WTC11 (cell line): ENCODE results near the gene MTSS2.

ENCODE experiments used
- AR ChIP-seq: fragments of 250-450 bp; sonication (Bioruptor Pico); IDR thresholded peaks from 2 replicates; pipeline ENCODE4 v1.9.0; 2021; ENCODE audit warnings: mild to moderate bottlenecking
- CTCF ChIP-seq: fragments of 200-600 bp; IDR thresholded peaks from 2 replicates; pipeline ENCODE4 v1.8.0; 2022; ENCODE audit warnings: antibody characterized with exemption
- FOXJ3 ChIP-seq: sonication (generic); formaldehyde crosslinking; IDR thresholded peaks from 2 replicates; pipeline ENCODE4 v1.9.0; 2021; ENCODE audit warnings: missing genetic modification reagents, mild to moderate bottlenecking, borderline replicate concordance
- FOXK1 ChIP-seq: sonication (generic); formaldehyde crosslinking; IDR thresholded peaks from 2 replicates; pipeline ENCODE4 v1.8.0; 2022; ENCODE audit warnings: mild to moderate bottlenecking, moderate library complexity, missing genetic modification reagents
- IRF2 ChIP-seq: sonication (generic); formaldehyde crosslinking; IDR thresholded peaks from 2 replicates; pipeline ENCODE4 v1.8.0; 2022; ENCODE audit warnings: low read depth, missing genetic modification reagents, borderline replicate concordance
- MAX ChIP-seq: sonication (generic); formaldehyde crosslinking; IDR thresholded peaks from 2 replicates; pipeline ENCODE4 v1.8.0; 2022; ENCODE audit warnings: mild to moderate bottlenecking, missing genetic modification reagents
- MYBL2 ChIP-seq: sonication (generic); formaldehyde crosslinking; IDR thresholded peaks from 2 replicates; pipeline ENCODE4 v1.8.1; 2023; ENCODE audit warnings: mild to moderate bottlenecking, moderate library complexity, missing genetic modification reagents
- PRRX2 ChIP-seq: fragments of 250-450 bp; sonication (Bioruptor Pico); IDR thresholded peaks from 2 replicates; pipeline ENCODE4 v1.8.0; 2021; ENCODE audit warnings: mild to moderate bottlenecking
- SMAD3 ChIP-seq: sonication (generic); formaldehyde crosslinking; IDR thresholded peaks from 2 replicates; pipeline ENCODE4 v1.8.0; 2022; ENCODE audit warnings: missing genetic modification reagents, mild to moderate bottlenecking, borderline replicate concordance
- TCF7 ChIP-seq: sonication (generic); formaldehyde crosslinking; IDR thresholded peaks from 2 replicates; pipeline ENCODE4 v1.8.0; 2022; ENCODE audit warnings: mild to moderate bottlenecking, low read depth, missing genetic modification reagents, moderate library complexity
- USF2 ChIP-seq: sonication (generic); formaldehyde crosslinking; IDR thresholded peaks from 2 replicates; pipeline ENCODE4 v1.8.1; 2023; ENCODE audit warnings: mild to moderate bottlenecking, missing genetic modification reagents, moderate library complexity
- ZNF232 ChIP-seq: sonication (generic); formaldehyde crosslinking; IDR thresholded peaks from 2 replicates; pipeline ENCODE4 v1.8.0; 2022; ENCODE audit warnings: mild to moderate bottlenecking, missing genetic modification reagents
- ZNF671 ChIP-seq: fragments of 250-450 bp; sonication (Bioruptor Pico); IDR thresholded peaks from 2 replicates; pipeline ENCODE4 v1.8.0; 2021; ENCODE audit warnings: mild to moderate bottlenecking

- TF ChIP-seq CTCF (no peak), MYBL2 (no peak), ZNF232 (CRISPR knock-in tag) (no peak), AR (CRISPR knock-in tag) (no peak), SMAD3 (no peak), ZNF671 (no peak), IRF2 (CRISPR knock-in tag) (no peak), PRRX2 (CRISPR knock-in tag) (no peak), FOXJ3 (CRISPR knock-in tag) (no peak), USF2 (CRISPR knock-in tag) (no peak), TCF7 (CRISPR knock-in tag) (no peak), FOXK1 (no peak), MAX (CRISPR knock-in tag) (no peak)
These were observed 29.7 kb downstream of the MTSS2 start for GRCh38 chr16:70656065-70656711.
